Body of pancreas (tissue), 4 donors: Measurements from ENCODE around the gene TXNRD2.

Experiments used
- CTCF ChIP-seq, 7 experiments: fragments of 450-650 bp in 4 of 7; fragments of 200-600 bp in 3 of 7; sonication (generic) in 3 of 7; IDR thresholded peaks; one replicate each; pipeline ENCODE4 v1.5.1; 2016 to 2019; ENCODE audit warnings: antibody characterized with exemption in 7 of 7
- POLR2A ChIP-seq, 3 donors: fragments of 450-650 bp; IDR thresholded peaks; one replicate each; pipeline ENCODE4 v1.6.1; 2016; ENCODE audit warnings: antibody characterized with exemption in 3 of 3, mild to moderate bottlenecking in 2 of 3

- no peak for TF ChIP-seq CTCF (IDR thresholded peaks at IDR 0.05)
- TF ChIP-seq POLR2A (IDR thresholded peaks at IDR 0.05), result no peak
Observed at GRCh38 chr22:19913337-19913936, 28.2 kb downstream of the TXNRD2 start.
